Fibroblast of lung (primary cell): ENCODE data around the gene PFKFB3.

Source experiments
- EZH2 ChIP-seq: IDR thresholded peaks from 2 replicates; pipeline ENCODE4 v1.5.1; 2012; ENCODE audit warnings: low read length, control low read depth, mild to moderate bottlenecking; ENCODE audit errors: missing control alignments
- TF ChIP-seq, protein P1 (sequence below), 2 donors: IDR thresholded peaks in 1 of 2; conservative IDR thresholded peaks in 1 of 2; 1 replicate in 1 of 2; 2 replicates in 1 of 2; pipeline ENCODE4 v1.5.1; 2011 to 2012; ENCODE audit warnings: low read length in 2 of 2, control low read depth in 1 of 2, inconsistent platforms in 1 of 2, low read depth in 1 of 2, mild to moderate bottlenecking in 1 of 2

- TF ChIP-seq, protein P1, sequence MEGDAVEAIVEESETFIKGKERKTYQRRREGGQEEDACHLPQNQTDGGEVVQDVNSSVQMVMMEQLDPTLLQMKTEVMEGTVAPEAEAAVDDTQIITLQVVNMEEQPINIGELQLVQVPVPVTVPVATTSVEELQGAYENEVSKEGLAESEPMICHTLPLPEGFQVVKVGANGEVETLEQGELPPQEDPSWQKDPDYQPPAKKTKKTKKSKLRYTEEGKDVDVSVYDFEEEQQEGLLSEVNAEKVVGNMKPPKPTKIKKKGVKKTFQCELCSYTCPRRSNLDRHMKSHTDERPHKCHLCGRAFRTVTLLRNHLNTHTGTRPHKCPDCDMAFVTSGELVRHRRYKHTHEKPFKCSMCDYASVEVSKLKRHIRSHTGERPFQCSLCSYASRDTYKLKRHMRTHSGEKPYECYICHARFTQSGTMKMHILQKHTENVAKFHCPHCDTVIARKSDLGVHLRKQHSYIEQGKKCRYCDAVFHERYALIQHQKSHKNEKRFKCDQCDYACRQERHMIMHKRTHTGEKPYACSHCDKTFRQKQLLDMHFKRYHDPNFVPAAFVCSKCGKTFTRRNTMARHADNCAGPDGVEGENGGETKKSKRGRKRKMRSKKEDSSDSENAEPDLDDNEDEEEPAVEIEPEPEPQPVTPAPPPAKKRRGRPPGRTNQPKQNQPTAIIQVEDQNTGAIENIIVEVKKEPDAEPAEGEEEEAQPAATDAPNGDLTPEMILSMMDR (conservative IDR thresholded peaks at IDR 0.05 in 1 of 2, IDR thresholded peaks at IDR 0.05 in 1 of 2; ENCODE audit: low read depth in 1 of 2, low read length in 2 of 2): no peak
- no peak for TF ChIP-seq EZH2
Observed at GRCh38 chr10:6168084-6168483, 34.6 kb upstream of the PFKFB3 start.
